Neural cell (in vitro differentiated cells): Measurements from ENCODE around the gene TRMT6. TPM values are rescaled to one million over a fixed set of nuclear protein-coding genes. Genes with fewer than 3 reads are reported as not detected.

Experiments used
- H2AFZ ChIP-seq: fragments of 200-600, 300-800 bp; sonication (generic), shearing (Covaris generic); 2 replicates; pipeline ENCODE4 v1.6.0; 2014; ENCODE audit warnings: low read depth, mild to moderate bottlenecking, antibody characterized with exemption, low read length, moderate library complexity
- H3F3A ChIP-seq: fragments of 200-600 bp; shearing (Covaris generic); 2 replicates; pipeline ENCODE4 v1.6.1; 2016; ENCODE audit warnings: mild to moderate bottlenecking, moderate library complexity, mixed read lengths, antibody characterized with exemption, low read length; ENCODE audit not compliant: insufficient read depth, poor library complexity, severe bottlenecking
- H3K27ac ChIP-seq: fragments of 200-600, 300-800 bp; sonication (generic), shearing (Covaris generic); 2 replicates; pipeline ENCODE4 v1.5.1; 2014; ENCODE audit warnings: mild to moderate bottlenecking, low read length, moderate library complexity
- H3K27me3 ChIP-seq: fragments of 300-800, 200-600 bp; sonication (generic), shearing (Covaris generic); 2 replicates; pipeline ENCODE4 v1.6.0; 2014; ENCODE audit warnings: mild to moderate bottlenecking, low read depth, low read length, moderate library complexity; ENCODE audit not compliant: insufficient read depth
- H3K36me3 ChIP-seq: fragments of 300-800, 200-600 bp; sonication (generic), shearing (Covaris generic); 2 replicates; pipeline ENCODE4 v1.5.1; 2014; ENCODE audit warnings: mild to moderate bottlenecking, antibody characterized with exemption, low read length, moderate library complexity; ENCODE audit not compliant: insufficient read depth
- H3K4me2 ChIP-seq: fragments of 300-800, 200-600 bp; sonication (generic), shearing (Covaris generic); 2 replicates; pipeline ENCODE4 v1.6.0; 2014; ENCODE audit warnings: mild to moderate bottlenecking, low read length
- H3K4me3 ChIP-seq: fragments of 300-800, 200-600 bp; sonication (generic), shearing (Covaris generic); 2 replicates; pipeline ENCODE4 v1.5.1; 2014; ENCODE audit warnings: mild to moderate bottlenecking, low read length, moderate library complexity
- H3K79me2 ChIP-seq: fragments of 200-600 bp; shearing (Covaris generic); replicated peaks from 2 replicates; pipeline ENCODE4 v1.6.0; 2014; ENCODE audit warnings: mild to moderate bottlenecking, low read length, moderate library complexity; ENCODE audit not compliant: insufficient read depth
- H3K9ac ChIP-seq: fragments of 300-800, 200-600 bp; sonication (generic), shearing (Covaris generic); 2 replicates; pipeline ENCODE4 v1.6.1; 2016; ENCODE audit warnings: mild to moderate bottlenecking, low read length, mixed read lengths
- H3K9me2 ChIP-seq: fragments of 200-600 bp; shearing (Covaris generic); 2 replicates; pipeline ENCODE4 v1.6.1; 2016; ENCODE audit warnings: mild to moderate bottlenecking, low read length, mixed read lengths; ENCODE audit not compliant: insufficient read depth
- H3K9me3 ChIP-seq: fragments of 200-600, 300-800 bp; sonication (generic), shearing (Covaris generic); 2 replicates; pipeline ENCODE4 v1.6.1; 2016; ENCODE audit warnings: mild to moderate bottlenecking, mixed run types, low read length, moderate library complexity, mixed read lengths
- H4K20me1 ChIP-seq: fragments of 200-600 bp; shearing (Covaris generic); 2 replicates; pipeline ENCODE4 v1.6.1; 2016; ENCODE audit warnings: mild to moderate bottlenecking, mixed run types; ENCODE audit not compliant: insufficient read depth
- EP300 ChIP-seq: fragments of 450-650 bp; conservative IDR thresholded peaks from 2 replicates; pipeline ENCODE4 v1.6.1; 2014; ENCODE audit warnings: antibody characterized with exemption, mild to moderate bottlenecking, moderate library complexity; ENCODE audit not compliant: poor library complexity, severe bottlenecking
- EZH2 ChIP-seq: fragments of 200-600, 300-800 bp; shearing (Covaris generic), sonication (generic); IDR thresholded peaks from 2 replicates; pipeline ENCODE4 v1.6.1; 2014; ENCODE audit warnings: antibody characterized with exemption, low read length, borderline replicate concordance, mild to moderate bottlenecking; ENCODE audit not compliant: insufficient read depth, poor library complexity, severe bottlenecking
- MXI1 ChIP-seq: fragments of 450-650 bp; conservative IDR thresholded peaks from 2 replicates; pipeline ENCODE4 v1.6.1; 2014; ENCODE audit warnings: antibody characterized with exemption, mild to moderate bottlenecking; ENCODE audit not compliant: poor library complexity, severe bottlenecking
- POLR2AphosphoS5 ChIP-seq: IDR thresholded peaks from 2 replicates; pipeline ENCODE4 v1.6.1; 2012
- RAD21 ChIP-seq: fragments of 450-650 bp; conservative IDR thresholded peaks from 2 replicates; pipeline ENCODE4 v1.6.1; 2014; ENCODE audit warnings: antibody characterized with exemption, mild to moderate bottlenecking, moderate library complexity
- SMC3 ChIP-seq: fragments of 450-650 bp; conservative IDR thresholded peaks from 2 replicates; pipeline ENCODE4 v1.6.1; 2014; ENCODE audit warnings: antibody characterized with exemption, mild to moderate bottlenecking, moderate library complexity; ENCODE audit not compliant: poor library complexity
- TAF1 ChIP-seq: IDR thresholded peaks from 2 replicates; pipeline ENCODE4 v1.6.1; 2012; ENCODE audit warnings: low read depth
- polyA plus RNA-seq: library from polyadenylated mRNA; depleted of rRNA; stranded (reverse); fragments of >200 nt; gene quantifications from 2 replicates; pipeline ENCODE4 v1.2.3, GENCODE V29; 2014
- TF ChIP-seq, protein P1 (sequence below): IDR thresholded peaks from 2 replicates; pipeline ENCODE4 v1.6.1; 2012; ENCODE audit warnings: borderline replicate concordance
- TF ChIP-seq, protein P2 (sequence below): fragments of 450-650 bp; IDR thresholded peaks from 2 replicates; pipeline ENCODE4 v1.5.1; 2014; ENCODE audit warnings: antibody characterized with exemption, mild to moderate bottlenecking, moderate library complexity; ENCODE audit not compliant: poor library complexity, severe bottlenecking

Gene TRMT6
- polyA plus RNA-seq, 1 donor from 2014 or later = 19.1 TPM

DNA sequence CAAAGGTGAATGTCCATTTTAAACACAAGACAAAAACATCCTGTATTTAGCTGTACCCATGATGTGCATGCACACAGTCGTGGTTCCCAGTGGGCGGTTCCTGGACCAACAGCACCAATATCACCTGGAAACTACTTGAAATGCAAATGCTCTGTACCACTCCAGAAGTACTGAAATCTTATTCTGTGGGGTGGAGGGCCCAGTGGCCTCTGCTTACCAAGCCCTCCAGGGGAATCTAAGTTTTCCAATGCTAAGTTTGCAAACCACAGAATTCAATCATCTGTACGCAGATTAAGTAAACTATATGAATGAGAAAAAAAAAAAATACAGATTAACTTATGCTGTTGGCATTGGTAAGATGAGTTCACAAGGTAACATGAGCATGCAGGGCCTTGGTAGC is 14.1 kb downstream of the TRMT6 start:
- Histone ChIP-seq H3K4me2 (no peak overlapping the region), H3K36me3 (no peaks in the 10 kb centered on the region), H3K9ac (no peak overlapping the region), H3K9me3 (no peaks in the 10 kb centered on the region), H3K4me3 (no peak overlapping the region), H3F3A (no peaks in the 10 kb centered on the region), H3K27ac (no peak overlapping the region), H3K79me2 (no peaks in the 10 kb centered on the region), H3K27me3 (no peaks in the 10 kb centered on the region), H2AFZ (no peak overlapping the region), H3K9me2 (no peaks in the 10 kb centered on the region), H4K20me1 (no peaks in the 10 kb centered on the region)
- TF ChIP-seq RAD21 = no peak
- TF ChIP-seq SMC3 = no peak

DNA sequence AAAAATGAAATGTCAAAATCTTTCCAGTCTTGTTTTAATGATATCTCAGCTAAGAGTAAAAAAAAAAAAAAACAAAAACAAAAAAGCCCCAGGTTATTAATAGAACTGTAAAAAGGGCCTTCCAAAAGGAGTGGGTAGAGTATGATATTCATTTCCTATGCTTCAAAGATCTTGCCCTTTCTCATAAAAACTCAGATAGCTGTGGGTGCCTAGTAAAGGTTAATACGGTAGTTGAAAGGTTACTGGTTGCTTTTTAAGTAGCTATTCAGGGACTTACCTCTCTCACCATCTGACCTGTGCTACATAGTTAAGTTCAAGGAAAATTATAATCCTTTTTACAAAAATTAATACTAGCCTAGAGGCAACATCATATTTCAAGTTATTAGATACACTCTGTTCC is 14.9 kb downstream of the TRMT6 start:
- Histone ChIP-seq H4K20me1 (no peaks in the 10 kb centered on the region), H3K4me3 (no peak overlapping the region), H3K9ac (no peak overlapping the region), H3F3A (no peaks in the 10 kb centered on the region), H3K27me3 (no peaks in the 10 kb centered on the region), H3K4me2 (no peak overlapping the region), H3K9me3 (no peaks in the 10 kb centered on the region), H3K36me3 (no peaks in the 10 kb centered on the region), H2AFZ (no peak overlapping the region), H3K27ac (no peak overlapping the region), H3K79me2 (no peaks in the 10 kb centered on the region), H3K9me2 (no peaks in the 10 kb centered on the region)
- TF ChIP-seq, protein P1, sequence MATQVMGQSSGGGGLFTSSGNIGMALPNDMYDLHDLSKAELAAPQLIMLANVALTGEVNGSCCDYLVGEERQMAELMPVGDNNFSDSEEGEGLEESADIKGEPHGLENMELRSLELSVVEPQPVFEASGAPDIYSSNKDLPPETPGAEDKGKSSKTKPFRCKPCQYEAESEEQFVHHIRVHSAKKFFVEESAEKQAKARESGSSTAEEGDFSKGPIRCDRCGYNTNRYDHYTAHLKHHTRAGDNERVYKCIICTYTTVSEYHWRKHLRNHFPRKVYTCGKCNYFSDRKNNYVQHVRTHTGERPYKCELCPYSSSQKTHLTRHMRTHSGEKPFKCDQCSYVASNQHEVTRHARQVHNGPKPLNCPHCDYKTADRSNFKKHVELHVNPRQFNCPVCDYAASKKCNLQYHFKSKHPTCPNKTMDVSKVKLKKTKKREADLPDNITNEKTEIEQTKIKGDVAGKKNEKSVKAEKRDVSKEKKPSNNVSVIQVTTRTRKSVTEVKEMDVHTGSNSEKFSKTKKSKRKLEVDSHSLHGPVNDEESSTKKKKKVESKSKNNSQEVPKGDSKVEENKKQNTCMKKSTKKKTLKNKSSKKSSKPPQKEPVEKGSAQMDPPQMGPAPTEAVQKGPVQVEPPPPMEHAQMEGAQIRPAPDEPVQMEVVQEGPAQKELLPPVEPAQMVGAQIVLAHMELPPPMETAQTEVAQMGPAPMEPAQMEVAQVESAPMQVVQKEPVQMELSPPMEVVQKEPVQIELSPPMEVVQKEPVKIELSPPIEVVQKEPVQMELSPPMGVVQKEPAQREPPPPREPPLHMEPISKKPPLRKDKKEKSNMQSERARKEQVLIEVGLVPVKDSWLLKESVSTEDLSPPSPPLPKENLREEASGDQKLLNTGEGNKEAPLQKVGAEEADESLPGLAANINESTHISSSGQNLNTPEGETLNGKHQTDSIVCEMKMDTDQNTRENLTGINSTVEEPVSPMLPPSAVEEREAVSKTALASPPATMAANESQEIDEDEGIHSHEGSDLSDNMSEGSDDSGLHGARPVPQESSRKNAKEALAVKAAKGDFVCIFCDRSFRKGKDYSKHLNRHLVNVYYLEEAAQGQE = no peak
- TF ChIP-seq EP300 = no peak
- TF ChIP-seq EZH2 = no peak
- no peak for TF ChIP-seq RAD21
- no peak for TF ChIP-seq POLR2AphosphoS5
- TF ChIP-seq MXI1 = no peak
- no peak for TF ChIP-seq TAF1
- TF ChIP-seq, protein P2, sequence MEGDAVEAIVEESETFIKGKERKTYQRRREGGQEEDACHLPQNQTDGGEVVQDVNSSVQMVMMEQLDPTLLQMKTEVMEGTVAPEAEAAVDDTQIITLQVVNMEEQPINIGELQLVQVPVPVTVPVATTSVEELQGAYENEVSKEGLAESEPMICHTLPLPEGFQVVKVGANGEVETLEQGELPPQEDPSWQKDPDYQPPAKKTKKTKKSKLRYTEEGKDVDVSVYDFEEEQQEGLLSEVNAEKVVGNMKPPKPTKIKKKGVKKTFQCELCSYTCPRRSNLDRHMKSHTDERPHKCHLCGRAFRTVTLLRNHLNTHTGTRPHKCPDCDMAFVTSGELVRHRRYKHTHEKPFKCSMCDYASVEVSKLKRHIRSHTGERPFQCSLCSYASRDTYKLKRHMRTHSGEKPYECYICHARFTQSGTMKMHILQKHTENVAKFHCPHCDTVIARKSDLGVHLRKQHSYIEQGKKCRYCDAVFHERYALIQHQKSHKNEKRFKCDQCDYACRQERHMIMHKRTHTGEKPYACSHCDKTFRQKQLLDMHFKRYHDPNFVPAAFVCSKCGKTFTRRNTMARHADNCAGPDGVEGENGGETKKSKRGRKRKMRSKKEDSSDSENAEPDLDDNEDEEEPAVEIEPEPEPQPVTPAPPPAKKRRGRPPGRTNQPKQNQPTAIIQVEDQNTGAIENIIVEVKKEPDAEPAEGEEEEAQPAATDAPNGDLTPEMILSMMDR = no peak
- TF ChIP-seq SMC3 = no peak

DNA sequence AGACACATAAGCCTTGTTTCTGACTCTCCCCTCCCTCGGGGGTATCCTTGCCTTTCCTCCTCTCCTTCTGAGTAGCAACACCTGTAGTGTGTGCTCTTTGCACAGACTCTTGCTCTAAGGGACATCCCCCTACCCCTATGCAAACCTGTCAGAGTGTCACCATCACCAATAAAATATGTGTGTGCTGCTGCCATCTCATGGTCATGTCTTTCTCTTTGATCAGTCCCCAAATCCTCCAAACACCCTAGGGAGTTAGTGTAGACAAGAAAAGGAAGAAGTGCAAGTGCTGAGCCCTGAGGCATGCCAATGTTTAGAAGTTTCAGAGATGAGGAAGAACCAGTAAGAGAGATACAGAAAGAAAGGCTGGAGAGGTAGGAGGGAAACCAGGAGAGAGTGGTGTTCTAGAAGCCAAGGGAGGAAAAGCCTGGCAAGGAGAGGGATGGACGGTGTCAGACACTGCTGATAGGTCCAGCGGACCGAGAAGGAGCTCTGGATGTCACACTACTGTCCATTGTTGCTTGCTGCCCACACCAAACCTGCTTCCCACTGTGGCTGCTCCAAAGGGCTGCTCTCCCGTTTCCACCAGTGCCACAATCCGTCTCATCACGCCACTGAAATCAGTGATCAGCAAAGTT is 16.4 kb downstream of the TRMT6 start:
- Histone ChIP-seq H3K79me2 (no peaks in the 10 kb centered on the region), H3K36me3 (no peaks in the 10 kb centered on the region), H3K27ac (no peak overlapping the region)

More for the DNA sequence above, 16.4 kb downstream of the TRMT6 start:
- H3K9ac ChIP-seq = no peak overlapping the region
- no peaks in the 10 kb centered on the region for H4K20me1 ChIP-seq
- H3K9me2 ChIP-seq = no peaks in the 10 kb centered on the region
- H3K9me3 ChIP-seq = no peaks in the 10 kb centered on the region
- no peaks in the 10 kb centered on the region for H3F3A ChIP-seq
- no peaks in the 10 kb centered on the region for H3K27me3 ChIP-seq
- TF ChIP-seq, protein P2 = peak; percentile 49
- no peak for TF ChIP-seq TAF1
- TF ChIP-seq SMC3 = peak; percentile 55
- TF ChIP-seq RAD21 = peak; percentile 44
- no peak for TF ChIP-seq POLR2AphosphoS5
- H3K4me2 ChIP-seq = no peak overlapping the region
- H3K4me3 ChIP-seq = no peak overlapping the region
- H2AFZ ChIP-seq = no peak overlapping the region
